HG03558 (cell line): ENCODE measurements around the gene IL18.
"Not testable (repeated sequence)": the region's sequence is repeated elsewhere in the genome, so short reads cannot be mapped to it uniquely, and the experiment has no call there.

Experiments
- ATAC-seq: cut with Tn5 transposase; IDR thresholded peaks from one replicate; pipeline ENCODE4 v1.9.1; 2021; ENCODE audit warnings: moderate number of reproducible peaks; ENCODE audit not compliant: unreplicated experiment; ENCODE audit errors: extremely low read depth

The IL18 gene

GRCh38 chr11:112163875-112164685 is at the start of gene IL18:
Gene IL18, minus strand, starts transcription at chr11:112164094. Its CDS starts 9,041 bp downstream, at chr11:112155053.
- ATAC-seq, result no peak

- no peak for ATAC-seq
Observed at GRCh38 chr11:112212710-112213109, 48.8 kb upstream of the IL18 start.

GRCh38 chr11:112212290-112212689 is 48.4 kb upstream of the IL18 start:
- no peak for ATAC-seq

GRCh38 chr11:112211536-112211935 is 47.6 kb upstream of the IL18 start:
- no peak for ATAC-seq

- ATAC-seq, result no peak
Observed at GRCh38 chr11:112210890-112211289, 47.0 kb upstream of the IL18 start.

GRCh38 chr11:112206071-112206470 is 42.2 kb upstream of the IL18 start:
- no peak for ATAC-seq

GRCh38 chr11:112200252-112200651 is 36.4 kb upstream of the IL18 start:
- ATAC-seq, result no peak

- not testable (repeated sequence) for ATAC-seq
Observed at GRCh38 chr11:112199101-112199500, 35.2 kb upstream of the IL18 start.

GRCh38 chr11:112196519-112197087 is 32.7 kb upstream of the IL18 start:
- ATAC-seq, result no peak

- ATAC-seq, result no peak
Observed at GRCh38 chr11:112195951-112196351, 32.1 kb upstream of the IL18 start.

GRCh38 chr11:112195113-112195512 is 31.2 kb upstream of the IL18 start:
- not testable (repeated sequence) for ATAC-seq

GRCh38 chr11:112186304-112186703 is 22.4 kb upstream of the IL18 start:
- no peak for ATAC-seq

GRCh38 chr11:112185883-112186282 is 22.0 kb upstream of the IL18 start:
- no peak for ATAC-seq

GRCh38 chr11:112182867-112183266 is 19.0 kb upstream of the IL18 start:
- ATAC-seq, result no peak

GRCh38 chr11:112179601-112180000 is 15.7 kb upstream of the IL18 start:
- ATAC-seq, result peak; percentile 67

- ATAC-seq, result no peak
Observed at GRCh38 chr11:112178936-112179335, 15.0 kb upstream of the IL18 start.

GRCh38 chr11:112178428-112178827 is 14.5 kb upstream of the IL18 start:
- no peak for ATAC-seq

- ATAC-seq, result no peak
Observed at GRCh38 chr11:112177589-112177988, 13.7 kb upstream of the IL18 start.

- ATAC-seq, result no peak
Observed at GRCh38 chr11:112176077-112176476, 12.2 kb upstream of the IL18 start.

- no peak for ATAC-seq
Observed at GRCh38 chr11:112175599-112175952, 11.7 kb upstream of the IL18 start.

GRCh38 chr11:112174789-112175598 is 11.1 kb upstream of the IL18 start, which contains the start of gene BCO2:
Gene BCO2, plus strand, starts transcription at chr11:112175512. Its CDS starts 90 bp downstream, at chr11:112175602.
- ATAC-seq, result no peak
